GM18951 (cell line): ENCODE results near the gene AADACL2.
"Not testable (repeated sequence)": the region's sequence is repeated elsewhere in the genome, so short reads cannot be mapped to it uniquely, and the experiment has no call there.

Experiments
- POLR2A ChIP-seq: IDR thresholded peaks from 4 replicates; pipeline ENCODE4 v1.6.1; 2011; ENCODE audit warnings: mild to moderate bottlenecking; ENCODE audit not compliant: insufficient read length, insufficient read depth; ENCODE audit errors: extremely low read depth
- in situ Hi-C: fragments of 300-500 bp; cut with MboI; formaldehyde crosslinking; loops from one replicate; pipeline ENCODE4 v1.12.0; 2022; ENCODE audit warnings: low sequenced_read_pairs, mixed read lengths, inconsistent platforms; ENCODE audit not compliant: unreplicated experiment

AADACL2 gene

DNA sequence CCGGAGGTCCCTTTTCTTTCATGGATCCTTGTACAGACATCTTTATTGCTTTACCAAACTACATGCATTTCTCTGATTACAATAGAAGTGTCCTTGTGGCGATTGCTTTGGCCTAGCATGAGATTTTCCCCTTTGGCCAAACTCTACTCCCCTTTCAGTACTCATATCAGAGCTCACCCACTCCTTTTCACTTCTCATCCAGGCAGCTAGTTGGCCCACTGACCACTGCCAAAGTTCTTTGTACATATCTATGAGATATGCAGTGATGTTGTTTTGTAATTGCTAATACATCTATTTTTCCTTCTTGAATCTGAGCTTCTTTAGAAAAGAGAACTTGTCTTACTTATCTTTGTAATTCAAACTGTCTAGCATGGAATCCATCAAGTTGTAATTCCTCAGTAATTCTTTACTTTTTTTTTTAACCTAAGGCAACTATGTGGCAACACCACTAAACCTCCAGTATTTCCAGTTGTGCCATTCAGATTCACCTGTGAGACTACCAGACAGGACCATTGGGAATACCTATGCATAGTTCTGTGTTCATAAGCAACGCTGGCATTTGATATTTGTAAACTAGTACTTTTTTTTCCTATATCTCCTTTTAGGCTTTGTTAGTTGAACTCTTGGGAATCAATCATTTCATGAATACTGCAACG lies 39.2 kb downstream of the AADACL2 start:
- in situ Hi-C loops = no loop called here
- TF ChIP-seq POLR2A = no peak

DNA sequence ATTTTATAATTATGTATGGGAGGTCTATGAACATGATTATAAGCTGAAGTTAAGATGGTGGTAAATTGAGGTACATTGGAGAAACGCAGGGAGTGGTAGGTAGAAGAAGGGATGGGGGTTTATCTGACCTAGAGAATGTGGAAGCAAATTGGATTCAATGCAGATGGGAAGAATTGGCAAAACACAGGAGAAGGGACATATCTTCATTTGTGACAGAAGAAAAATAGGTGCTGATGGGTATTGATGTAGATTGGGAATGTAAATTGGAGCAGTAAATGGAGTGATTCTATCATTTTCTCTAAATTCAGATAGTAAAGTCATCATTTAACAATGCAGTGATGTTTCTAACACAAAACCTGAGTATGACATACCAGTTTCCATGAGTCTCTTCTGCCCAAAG lies 40.5 kb downstream of the AADACL2 start:
- no peak for TF ChIP-seq POLR2A
- in situ Hi-C loops = no loop called here

DNA sequence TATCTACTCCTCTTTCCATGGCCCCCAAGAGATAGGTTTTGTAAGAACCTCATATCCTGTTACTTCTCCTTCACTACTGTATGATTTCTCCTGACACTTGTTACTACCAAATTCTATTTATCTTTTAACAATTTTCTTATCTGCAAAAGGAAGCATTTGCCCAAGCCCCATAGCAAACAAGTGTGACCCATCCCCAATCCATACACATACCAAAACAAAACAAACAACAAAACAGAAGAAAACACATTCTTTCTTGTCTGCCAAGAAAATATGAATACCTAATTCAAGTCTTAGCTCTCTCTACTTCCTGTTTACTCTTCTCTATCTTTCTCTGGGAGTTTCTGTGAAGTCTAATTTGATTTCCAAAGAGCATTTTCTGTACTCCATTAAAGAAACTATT lies 41.2 kb downstream of the AADACL2 start:
- in situ Hi-C loops = no loop called here
- no peak for TF ChIP-seq POLR2A

DNA sequence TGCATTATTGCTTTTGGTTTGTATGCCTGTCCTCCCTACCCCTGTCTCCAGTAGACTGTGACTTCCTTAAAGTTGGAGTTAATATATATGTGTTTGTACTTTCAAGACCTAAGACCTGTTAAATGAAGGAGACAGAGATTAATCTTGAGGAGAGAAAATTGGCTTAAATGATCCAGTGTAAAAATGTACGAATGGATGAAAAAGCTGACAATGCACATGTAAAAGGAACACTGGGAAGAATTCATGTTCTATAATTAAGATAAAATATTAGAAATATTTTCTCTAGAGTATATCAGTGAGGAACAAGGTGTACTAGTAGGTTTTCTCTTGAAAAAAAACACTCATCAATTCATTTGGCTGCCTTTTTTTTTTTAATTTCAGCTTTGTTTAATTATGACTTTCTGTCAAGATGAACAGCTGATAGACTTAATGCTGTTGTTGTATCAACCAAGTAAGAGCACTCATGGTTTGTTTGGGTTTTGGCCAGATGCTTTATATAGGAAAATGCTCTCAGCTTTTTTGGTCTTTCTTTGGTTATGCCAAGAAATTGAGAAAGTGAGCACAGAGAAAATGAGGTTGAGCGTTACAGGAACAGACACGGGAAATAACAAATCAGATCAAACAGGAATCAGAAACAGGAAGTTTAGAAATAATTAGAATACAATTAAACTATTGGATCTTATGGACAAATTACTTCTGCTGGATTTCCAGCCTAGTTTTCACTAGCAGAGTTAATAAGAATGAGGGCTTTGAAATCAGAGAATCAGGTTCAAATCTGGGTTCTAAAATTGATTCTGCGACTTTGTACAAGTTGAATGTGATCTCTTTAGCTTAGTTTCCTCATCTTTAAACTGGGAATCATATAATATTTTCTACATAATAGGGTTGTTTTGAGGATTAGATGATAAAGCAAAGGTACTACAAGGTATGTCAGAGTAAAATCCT lies 41.9 kb downstream of the AADACL2 start:
- in situ Hi-C loops = no loop called here
- no peak for TF ChIP-seq POLR2A

DNA sequence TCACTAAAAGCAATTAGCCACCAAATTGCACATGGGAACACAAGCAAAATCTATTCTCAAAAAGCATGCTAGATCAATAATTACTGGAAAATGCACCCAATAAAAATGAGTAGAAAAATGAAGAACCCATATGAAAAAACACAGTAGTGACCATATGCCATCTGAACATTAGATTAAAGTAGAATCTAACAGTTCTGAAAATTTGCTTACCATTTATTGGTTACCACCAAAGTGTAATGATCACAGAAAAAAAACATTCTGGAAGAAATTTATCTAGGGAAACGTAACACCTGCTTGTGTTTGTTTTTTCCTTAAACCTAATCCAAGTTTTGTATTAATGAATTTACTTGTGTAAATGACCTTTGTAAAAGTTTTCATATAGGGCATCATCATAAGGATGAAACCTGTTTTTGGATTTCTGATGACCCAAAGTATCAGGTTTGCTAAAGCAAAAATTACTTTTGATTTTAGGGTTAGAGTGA lies 42.6 kb downstream of the AADACL2 start:
- in situ Hi-C loops = no loop called here
- no peak for TF ChIP-seq POLR2A

DNA sequence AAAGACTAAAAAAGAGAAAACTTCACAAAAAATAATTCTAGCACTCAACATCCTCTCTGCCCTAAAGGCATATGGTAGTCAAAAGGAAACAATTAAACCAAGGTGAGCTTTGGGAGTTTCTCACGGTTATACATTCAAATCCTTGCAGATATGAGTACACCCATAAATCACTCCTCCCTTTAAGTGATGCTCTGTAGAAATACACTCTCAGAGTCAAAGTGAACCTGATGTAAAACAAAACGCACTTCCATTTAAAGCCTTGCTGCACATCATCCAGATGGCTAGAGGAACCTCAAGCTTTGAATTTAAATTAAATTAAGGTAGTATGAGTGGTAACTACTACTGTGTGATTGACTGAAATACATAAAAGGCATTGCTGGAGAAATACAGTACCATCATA lies 44.2 kb downstream of the AADACL2 start:
- no peak for TF ChIP-seq POLR2A
- in situ Hi-C loops = no loop called here

DNA sequence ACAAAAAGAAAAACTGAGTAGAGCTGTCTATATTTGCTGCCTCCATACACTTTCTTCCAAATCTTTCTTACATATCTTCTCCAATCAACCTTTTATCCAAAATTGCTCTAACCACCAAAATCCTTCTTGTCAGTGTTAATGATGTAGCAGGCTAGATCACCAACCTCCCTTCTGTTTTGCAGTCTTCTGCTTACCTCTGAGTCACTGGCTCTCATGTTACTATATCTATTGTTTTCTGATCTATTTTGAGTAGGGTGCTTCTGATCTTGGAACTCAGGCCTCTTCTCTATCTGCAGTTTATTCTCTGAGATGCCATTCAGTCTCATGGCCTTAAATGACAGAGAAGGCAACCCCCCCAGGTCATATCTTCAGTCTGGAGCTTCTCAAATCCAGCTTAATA lies 53.9 kb downstream of the AADACL2 start:
- in situ Hi-C loops = no loop called here

DNA sequence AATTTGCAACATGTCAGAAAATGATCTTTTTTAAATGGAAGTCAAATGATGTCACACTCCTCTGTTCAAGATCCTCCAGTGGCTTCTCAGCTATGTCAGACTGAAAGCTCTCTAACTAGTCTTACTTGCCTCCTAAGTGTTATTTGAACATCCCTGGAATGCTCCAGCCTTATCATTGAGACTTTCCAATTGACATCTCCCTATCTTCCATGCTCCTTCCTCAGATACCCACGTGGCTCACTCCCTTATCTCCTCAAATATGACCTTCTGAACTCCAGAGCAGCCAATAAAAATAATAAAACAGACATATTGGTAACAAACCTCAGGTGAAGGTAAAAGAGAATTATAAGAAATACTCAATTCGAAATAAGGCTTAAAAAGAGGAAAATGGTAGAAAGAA lies 54.7 kb downstream of the AADACL2 start:
- in situ Hi-C loops = no loop called here
- TF ChIP-seq POLR2A = no peak

More for the DNA sequence above, 53.9 kb downstream of the AADACL2 start:
- no peak for TF ChIP-seq POLR2A

DNA sequence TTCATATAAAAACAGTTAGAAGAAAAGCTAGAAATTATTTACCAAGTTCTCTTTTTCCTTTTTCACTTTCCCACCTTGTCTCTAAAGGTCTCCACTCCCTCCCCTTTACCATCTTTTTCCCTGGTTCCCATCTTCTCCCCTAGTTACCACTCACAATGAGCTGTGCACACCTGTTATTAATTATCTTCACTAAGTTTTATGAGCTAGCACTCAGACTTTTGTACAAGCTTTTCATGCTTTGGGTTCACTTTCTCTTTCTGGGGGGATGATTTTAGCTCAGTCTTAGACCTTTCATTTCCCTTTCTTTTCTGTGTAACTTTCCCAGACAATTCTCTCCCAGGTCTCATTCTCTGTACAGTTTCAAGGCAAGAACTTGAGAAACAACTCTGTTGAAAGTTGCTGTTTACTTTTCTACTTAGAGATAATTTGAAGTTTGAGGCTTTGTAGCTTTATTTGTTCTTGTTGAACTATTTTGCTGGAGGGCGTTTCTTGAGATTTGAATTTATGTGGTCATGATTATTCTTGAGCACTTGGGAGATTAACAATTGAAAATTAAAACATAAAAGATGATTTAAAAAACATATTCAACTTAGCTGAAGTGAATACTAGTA lies 56.2 kb downstream of the AADACL2 start:
- in situ Hi-C loops = no loop called here
- no peak for TF ChIP-seq POLR2A

DNA sequence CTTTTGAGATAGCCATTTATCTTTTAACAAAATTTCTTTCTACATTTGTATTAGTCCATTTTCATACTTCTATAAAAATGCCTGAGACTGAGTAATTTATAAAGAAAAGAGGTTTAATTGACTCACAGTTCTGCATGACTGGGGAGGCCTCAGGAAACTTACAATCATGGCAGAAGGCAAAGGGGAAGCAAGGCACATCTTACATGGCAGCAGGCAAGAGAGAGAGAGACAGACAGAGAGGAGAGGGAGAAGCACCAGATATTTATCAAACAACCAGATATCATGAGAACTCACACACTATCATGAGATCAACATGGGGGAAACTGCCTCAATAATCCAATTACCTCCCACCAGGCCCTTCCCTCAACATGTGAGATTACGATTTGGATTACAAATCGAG lies 57.0 kb downstream of the AADACL2 start:
- in situ Hi-C loops = not testable (repeated sequence)

DNA sequence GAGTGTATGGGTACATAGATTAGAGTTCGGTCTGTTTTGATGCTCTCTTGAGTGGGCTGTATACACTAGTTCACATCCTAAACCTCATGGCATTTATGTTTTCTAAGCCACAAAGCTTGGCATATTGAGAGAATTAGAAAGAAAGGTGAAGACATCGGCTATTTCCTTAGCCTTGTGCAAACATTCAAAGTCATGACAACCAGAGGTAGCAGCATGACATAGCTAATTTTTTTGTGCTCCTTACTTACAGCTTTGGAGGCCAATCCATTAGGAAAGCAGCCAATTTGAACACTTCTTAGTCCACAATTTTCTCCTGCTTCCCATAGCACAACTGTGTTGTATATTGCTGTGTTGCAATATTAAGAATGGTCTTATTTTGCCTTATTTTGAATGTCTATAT lies 58.7 kb downstream of the AADACL2 start:
- no peak for TF ChIP-seq POLR2A
- in situ Hi-C loops = no loop called here

DNA sequence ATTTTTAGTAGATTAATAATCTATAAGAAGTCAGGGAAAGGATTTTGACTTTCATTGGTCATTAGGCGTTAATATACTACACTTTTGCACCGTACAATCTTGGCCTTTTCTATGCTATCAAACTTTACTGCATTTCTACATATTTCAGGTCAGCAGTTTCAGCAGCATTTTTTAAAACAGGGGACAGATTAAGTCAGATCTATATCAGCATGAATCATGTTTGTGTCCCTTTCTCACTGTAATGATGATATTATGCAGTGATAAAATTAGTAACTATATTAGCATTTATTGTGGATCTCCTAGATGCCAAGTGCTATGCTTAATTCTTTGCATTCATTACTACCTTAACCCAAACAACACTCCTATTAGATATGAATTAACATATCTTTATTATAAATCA lies 59.9 kb downstream of the AADACL2 start:
- TF ChIP-seq POLR2A = no peak
- in situ Hi-C loops = no loop called here

DNA sequence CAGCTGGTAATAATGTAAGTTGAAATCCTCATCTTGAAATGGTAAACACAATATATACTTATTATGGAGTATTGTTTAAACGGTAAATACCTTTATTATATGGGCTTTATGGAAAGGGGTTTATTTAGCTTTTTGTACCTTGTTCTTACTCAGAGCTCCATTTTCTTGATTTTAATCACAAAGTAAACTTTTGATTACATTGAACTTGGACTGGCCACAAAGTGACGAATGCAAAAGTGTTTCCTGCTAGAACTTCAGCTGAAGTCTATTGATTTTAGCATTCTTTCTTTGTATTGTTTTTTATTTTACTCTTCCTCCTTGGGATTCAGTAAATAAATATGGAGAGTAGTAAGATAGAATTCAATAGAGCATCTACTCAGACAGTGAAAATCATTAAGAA lies 60.4 kb downstream of the AADACL2 start:
- no peak for TF ChIP-seq POLR2A

DNA sequence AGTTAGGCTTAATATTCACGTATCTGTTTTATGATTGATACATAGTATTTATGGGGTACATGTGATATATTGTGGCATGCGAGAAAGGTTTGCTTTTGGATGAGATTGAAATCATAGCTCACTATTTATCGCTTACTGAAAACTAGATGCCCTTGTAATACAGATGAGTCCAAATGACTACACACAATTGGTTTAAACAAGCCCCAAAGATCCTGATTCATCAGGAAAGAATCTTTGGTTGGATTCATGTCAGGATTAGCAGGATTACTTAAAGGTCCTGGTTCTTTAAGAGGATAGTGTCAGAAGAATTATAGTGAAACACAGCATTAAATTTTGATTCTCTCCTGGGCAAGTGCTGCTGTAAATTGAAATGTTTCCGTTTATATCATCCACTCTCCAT lies 61.5 kb downstream of the AADACL2 start:
- in situ Hi-C loops = no loop called here
- TF ChIP-seq POLR2A = no peak

More for the DNA sequence above, 60.4 kb downstream of the AADACL2 start:
- in situ Hi-C loops = no loop called here

DNA sequence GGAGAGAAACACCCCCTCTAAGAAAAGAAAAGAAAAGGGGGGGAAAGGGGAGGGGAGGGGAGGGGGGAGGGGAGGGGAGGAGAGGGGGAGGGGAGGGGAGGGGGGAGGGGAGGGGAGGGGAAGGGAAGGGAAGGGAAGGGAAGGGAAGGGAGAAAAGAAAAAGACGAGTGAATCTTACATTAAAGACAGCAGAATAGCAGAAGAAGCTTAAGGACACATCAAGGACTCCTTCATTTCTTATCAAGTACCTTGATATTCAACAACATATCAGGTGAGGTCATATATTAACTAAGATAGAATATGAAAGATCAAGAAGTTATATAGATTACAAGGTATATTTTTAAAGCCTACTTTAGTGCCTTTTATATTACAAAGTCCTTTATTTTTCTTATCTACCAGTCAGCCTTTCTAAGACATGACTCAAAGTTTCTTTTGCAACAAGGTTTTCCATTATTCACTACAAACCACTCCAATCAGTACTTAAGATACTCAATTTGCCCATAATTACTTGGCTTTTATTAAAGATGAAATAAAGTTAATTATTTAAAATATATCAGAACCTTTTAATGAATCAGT lies 62.5 kb downstream of the AADACL2 start:
- in situ Hi-C loops = no loop called here
- no peak for TF ChIP-seq POLR2A
